A549 (cell line): Measurements from ENCODE around the gene PRDX2. TPM values are rescaled to one million over a fixed set of nuclear protein-coding genes. Genes with fewer than 3 reads are reported as not detected.

ENCODE experiments used
- ATAC-seq, 2 experiments: fragments of 200-7000 bp in 1 of 2; fragments of >200 bp in 1 of 2; cut with Nextera tagmentation in 1 of 2; cut with Tn5 transposase in 1 of 2; 3 replicates each; pipeline versions ENCODE4 v1.8.0 to v1.9.1; 2018 to 2020; ENCODE audit warnings: mild to moderate bottlenecking in 1 of 2, moderate library complexity in 1 of 2
- CTCF ChIA-PET: fragments of 300-600 bp; sonication (Branson Sonifier 250); formaldehyde crosslinking; extraction: SDS; loops from one replicate; lab custom pipeline; 2021; ENCODE audit warnings: antibody characterized with exemption, inconsistent platforms; lab: Yijun Ruan, JAX
- POLR2A ChIA-PET: fragments of 350-600 bp; formaldehyde crosslinking; extraction: SDS; loops from one replicate; lab custom pipeline; 2021; ENCODE audit warnings: antibody characterized with exemption, inconsistent platforms; lab: Yijun Ruan, JAX
- DNase-seq, 2 experiments: peaks; one replicate each; pipeline versions ENCODE4 v3.0.0 to v3.0.0-alpha.2; 2011 to 2016; ENCODE audit warnings: low read depth in 1 of 2, low spot score in 1 of 2
- FAIRE-seq: peaks from 2 replicates; lab custom pipeline; 2011; peaks lifted over from hg19 to GRCh38; lab: Jason Lieb, UNC
- H3K27ac ChIP-seq, 2 experiments: fragments of >200 bp; sonication (Bioruptor Twin); formaldehyde crosslinking; 3 replicates each; pipeline ENCODE4 v1.5.1; 2016 to 2017
- H3K4me1 ChIP-seq: fragments of >200 bp; sonication (Bioruptor Twin); formaldehyde crosslinking; 3 replicates; pipeline ENCODE4 v1.6.1; 2016
- H3K4me2 ChIP-seq: fragments of >200 bp; sonication (Bioruptor Twin); formaldehyde crosslinking; 3 replicates; pipeline ENCODE4 v1.6.1; 2016
- H3K4me3 ChIP-seq: fragments of >200 bp; sonication (Bioruptor Twin); formaldehyde crosslinking; 3 replicates; pipeline ENCODE4 v1.5.1; 2016
- H3K9me3 ChIP-seq: fragments of >200 bp; sonication (Bioruptor Twin); formaldehyde crosslinking; 3 replicates; pipeline ENCODE4 v1.6.1; 2016
- BHLHE40 ChIP-seq: IDR thresholded peaks from 2 replicates; pipeline ENCODE4 v1.6.1; 2012; ENCODE audit warnings: low read depth, low read length, inconsistent platforms
- CBX2 ChIP-seq: fragments of 200-600 bp; sonication (generic); IDR thresholded peaks from 2 replicates; pipeline ENCODE4 v1.6.1; 2016; ENCODE audit warnings: low read depth, mild to moderate bottlenecking, borderline replicate concordance
- CHD4 ChIP-seq: fragments of 200-600 bp; sonication (generic); IDR thresholded peaks from 2 replicates; pipeline ENCODE4 v1.6.1; 2016; ENCODE audit warnings: antibody characterized with exemption, mild to moderate bottlenecking, borderline replicate concordance
- EHMT2 ChIP-seq: fragments of 200-600 bp; sonication (generic); IDR thresholded peaks from 2 replicates; pipeline ENCODE4 v1.6.1; 2016; ENCODE audit warnings: antibody characterized with exemption, low read depth, mild to moderate bottlenecking, moderate library complexity
- ELK1 ChIP-seq: fragments of 150-350 bp; IDR thresholded peaks from 2 replicates; pipeline ENCODE4 v1.6.1; 2014; ENCODE audit warnings: low read depth, mild to moderate bottlenecking, low read length
- FOSL2 ChIP-seq, 2 experiments: fragments of 450-650 bp in 1 of 2; fragments of >200 bp in 1 of 2; sonication (Bioruptor Twin) in 1 of 2; formaldehyde crosslinking; IDR thresholded peaks; 2 replicates each; pipeline versions ENCODE4 v1.5.0 to v1.6.1; 2016 to 2020; ENCODE audit warnings: mild to moderate bottlenecking in 1 of 2, moderate library complexity in 1 of 2
- FOXS1 ChIP-seq: fragments of 250-450 bp; sonication (Bioruptor Pico); IDR thresholded peaks from 2 replicates; pipeline ENCODE4 v1.5.0; 2020; ENCODE audit warnings: mild to moderate bottlenecking, moderate library complexity
- GATA3 ChIP-seq: IDR thresholded peaks from 2 replicates; pipeline ENCODE4 v1.6.1; 2012; ENCODE audit warnings: borderline replicate concordance
- HDAC2 ChIP-seq: fragments of 200-600 bp; sonication (generic); IDR thresholded peaks from 2 replicates; pipeline ENCODE4 v1.6.1; 2016
- HOXB5 ChIP-seq: fragments of 250-450 bp; sonication (Bioruptor Pico); IDR thresholded peaks from 2 replicates; pipeline ENCODE4 v1.5.0; 2020; ENCODE audit warnings: mild to moderate bottlenecking, moderate library complexity
- JUN ChIP-seq, 2 experiments: fragments of >200 bp; sonication (Bioruptor Twin); formaldehyde crosslinking; IDR thresholded peaks; 2 replicates in 1 of 2; 3 replicates in 1 of 2; pipeline ENCODE4 v1.6.1; 2016 to 2017
- KDM1A ChIP-seq: fragments of 200-600 bp; sonication (generic); IDR thresholded peaks from 2 replicates; pipeline ENCODE4 v1.6.1; 2016; ENCODE audit warnings: low read depth, mild to moderate bottlenecking
- KDM5A ChIP-seq: fragments of 200-600 bp; sonication (generic); IDR thresholded peaks from 2 replicates; pipeline ENCODE4 v1.6.1; 2016; ENCODE audit warnings: antibody characterized with exemption, mild to moderate bottlenecking
- NFE2L2 ChIP-seq: fragments of 150-350 bp; conservative IDR thresholded peaks from 2 replicates; pipeline ENCODE4 v1.6.1; 2014; ENCODE audit warnings: low read length
- POLR2A ChIP-seq: IDR thresholded peaks from 2 replicates; pipeline ENCODE4 v1.6.1; 2012; ENCODE audit warnings: mild to moderate bottlenecking, low read length
- RFX5 ChIP-seq: fragments of 450-650 bp; IDR thresholded peaks from 2 replicates; pipeline ENCODE4 v1.7.1; 2014; ENCODE audit warnings: antibody characterized with exemption, mild to moderate bottlenecking, moderate library complexity
- TP53 ChIP-seq: fragments of 250-450 bp; sonication (Bioruptor Pico); IDR thresholded peaks from 2 replicates; pipeline ENCODE4 v1.5.0; 2021; ENCODE audit warnings: mild to moderate bottlenecking, moderate library complexity
- ZC3H11A ChIP-seq: fragments of 450-650 bp; IDR thresholded peaks from 2 replicates; pipeline ENCODE4 v1.6.1; 2014; ENCODE audit warnings: antibody characterized with exemption, mild to moderate bottlenecking
- ZFP36 ChIP-seq: fragments of 450-650 bp; IDR thresholded peaks from 2 replicates; pipeline ENCODE4 v1.6.1; 2014; ENCODE audit warnings: borderline replicate concordance; ENCODE audit not compliant: partially characterized antibody
- WGBS: methylation state at CpG from one replicate; pipeline ENCODE4 v1.1.6; 2017; ENCODE audit errors: missing lambda C conversion rate; 5-methylcytosine and 5-hydroxymethylcytosine counted together
- polyA plus RNA-seq, 4 experiments: library from polyadenylated mRNA; depleted of rRNA in 3 of 4; stranded (reverse); fragments of >200 nt; fragmentation: RNase III in 1 of 4; extraction: RNeasy Plus Mini Kit Qiagen cat#74134 plus additional on column Dnase treatment in 1 of 4; gene quantifications; 2 replicates in 3 of 4; 3 replicates in 1 of 4; pipeline ENCODE4 v1.2.3, GENCODE V29; 2011 to 2017
- TF ChIP-seq, protein P1 (sequence below): IDR thresholded peaks from 2 replicates; pipeline ENCODE4 v1.6.1; 2012
- TF ChIP-seq, protein P2 (sequence below): fragments of >200 bp; sonication (Bioruptor Twin); formaldehyde crosslinking; IDR thresholded peaks from 3 replicates; pipeline ENCODE4 v1.6.1; 2016

The PRDX2 gene
- polyA plus RNA-seq, 2 of the 4 experiments (the other 2 are of a cell fraction): 0.57 to 0.84 TPM

GRCh38 chr19:12789904-12790619 is 11.5 kb downstream of the PRDX2 start (continued):
- TF ChIP-seq, protein P1, sequence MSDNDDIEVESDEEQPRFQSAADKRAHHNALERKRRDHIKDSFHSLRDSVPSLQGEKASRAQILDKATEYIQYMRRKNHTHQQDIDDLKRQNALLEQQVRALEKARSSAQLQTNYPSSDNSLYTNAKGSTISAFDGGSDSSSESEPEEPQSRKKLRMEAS: peak; percentile 57
- no peak for TF ChIP-seq CHD4
- TF ChIP-seq ELK1: peak; percentile 62; the same call in 1 of the 2 replicates
- TF ChIP-seq CBX2: no peak
- TF ChIP-seq ZC3H11A: no peak
- TF ChIP-seq EHMT2: no peak
- 0 out of 2 replicates have a peak, but pooled peaks have one; percentile 35 for TF ChIP-seq HOXB5
- peak; percentile 75 for TF ChIP-seq RFX5
- TF ChIP-seq ZFP36: peak; percentile 73
- no peak for TF ChIP-seq FOSL2 (IDR thresholded peaks at IDR 0.05)
- TF ChIP-seq FOSL2 (CRISPR knock-in tag; IDR thresholded peaks at IDR 0.05): peak; percentile 19; the same call in 1 of the 2 replicates
- TF ChIP-seq TP53 (CRISPR knock-in tag): no peak
- TF ChIP-seq FOXS1: no peak
- peak; percentile 56; the same call in 1 of the 2 replicates for TF ChIP-seq BHLHE40
- no peak for TF ChIP-seq KDM1A
- TF ChIP-seq KDM5A: no peak

- Histone ChIP-seq H3K27ac (peak overlapping the region; percentile 96 to 99), H3K9me3 (no peaks in the 10 kb centered on the region), H3K4me1 (peaks cover 59% of the 10 kb centered on the region), H3K4me2 (peak overlapping the region; percentile 99), H3K4me3 (peak overlapping the region; percentile 92)
- TF ChIP-seq, protein P2, sequence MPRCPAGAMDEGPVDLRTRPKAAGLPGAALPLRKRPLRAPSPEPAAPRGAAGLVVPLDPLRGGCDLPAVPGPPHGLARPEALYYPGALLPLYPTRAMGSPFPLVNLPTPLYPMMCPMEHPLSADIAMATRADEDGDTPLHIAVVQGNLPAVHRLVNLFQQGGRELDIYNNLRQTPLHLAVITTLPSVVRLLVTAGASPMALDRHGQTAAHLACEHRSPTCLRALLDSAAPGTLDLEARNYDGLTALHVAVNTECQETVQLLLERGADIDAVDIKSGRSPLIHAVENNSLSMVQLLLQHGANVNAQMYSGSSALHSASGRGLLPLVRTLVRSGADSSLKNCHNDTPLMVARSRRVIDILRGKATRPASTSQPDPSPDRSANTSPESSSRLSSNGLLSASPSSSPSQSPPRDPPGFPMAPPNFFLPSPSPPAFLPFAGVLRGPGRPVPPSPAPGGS: 0 out of 3 replicates have a peak, but pooled peaks have one; percentile 33
- no peak for TF ChIP-seq FOXS1
- TF ChIP-seq HOXB5: 0 out of 2 replicates have a peak, but pooled peaks have one; percentile 25
- no peak for TF ChIP-seq NFE2L2
- TF ChIP-seq POLR2A: 0 out of 2 replicates have a peak, but pooled peaks have one; percentile 1
- TF ChIP-seq GATA3: no peak
- TF ChIP-seq KDM1A: no peak
- peak in 1 of 2 experiments; percentile 35; a peak in 3 of 5 replicates for TF ChIP-seq JUN (IDR thresholded peaks at IDR 0.05)
- TF ChIP-seq RFX5: no peak
- TF ChIP-seq HDAC2: 0 out of 2 replicates have a peak, but pooled peaks have one; percentile 32
- TF ChIP-seq CHD4: no peak; the same call in 1 of the 2 replicates
- DNase-seq (peak in 1 of 2 experiments; percentile 53), FAIRE-seq (no peak), ATAC-seq (peak in 1 of 2 experiments; percentile 5; a peak in 3 of 6 replicates)
- CTCF ChIA-PET: interaction anchor here (0.8 to 5.0 kb wide), 5 partner anchors 12 to 58 kb away, joined by 3 to 58 read pairs (median 4); no protein-coding TSS in a partner anchor
- POLR2A ChIA-PET: interaction anchor here (1.1 to 2.4 kb wide), 2 partner anchors 11 to 23 kb away, joined by 3 to 24 read pairs; no protein-coding TSS in a partner anchor
- WGBS: 1% methylated on average over 9 of the region's 46 CpGs
Measured at GRCh38 chr19:12789098-12789903, 12.3 kb downstream of the PRDX2 start.
